Measurements from ENCODE around the gene SLC37A3. TPM values are rescaled to one million over a fixed set of nuclear protein-coding genes. Genes with fewer than 3 reads are reported as not detected.
A peak's percentile ranks its signal among the peaks of the same experiment; 100 is the strongest.

SLC37A3 gene
- total and polyA plus RNA-seq, 2 of the 13 experiments (the other 11 are each of a cell fraction or from before 2014, with no cell fraction given): 21.3 to 27.9 TPM

GRCh38 chr7:140310337-140311002, 87.9 kb downstream of the SLC37A3 start (continued):
- TF ChIP-seq ZNF407 (CRISPR knock-in tag; IDR thresholded peaks at IDR 0.05; ENCODE audit: not compliant biosample characterization) (no peak), ZBTB4 (CRISPR knock-in tag; IDR thresholded peaks at IDR 0.05; ENCODE audit: borderline replicate concordance) (no peak), MAZ (IDR thresholded peaks at IDR 0.05; ENCODE audit: borderline replicate concordance, low read depth, low read length) (no peak), MAZ (CRISPR knock-in tag; IDR thresholded peaks at IDR 0.05; ENCODE audit: low read depth) (no peak), NR0B2 (CRISPR knock-in tag; IDR thresholded peaks at IDR 0.05) (no peak), SKI (IDR thresholded peaks at IDR 0.05; ENCODE audit: partially characterized antibody) (no peak), HHEX (CRISPR knock-in tag; IDR thresholded peaks at IDR 0.05) (0 out of 2 replicates have a peak, but pooled peaks have one; percentile 10), HMG20A (CRISPR knock-in tag; IDR thresholded peaks at IDR 0.05; ENCODE audit: borderline replicate concordance) (peak; percentile 59; the same call in 1 of the 2 replicates), ZBTB42 (CRISPR knock-in tag; IDR thresholded peaks at IDR 0.05) (no peak), ZFP41 (CRISPR knock-in tag; IDR thresholded peaks at IDR 0.05; ENCODE audit: borderline replicate concordance) (no peak), POGZ (CRISPR knock-in tag; IDR thresholded peaks at IDR 0.05) (no peak), FOXP1 (IDR thresholded peaks at IDR 0.05) (no peak), FOXP1 (CRISPR knock-in tag; IDR thresholded peaks at IDR 0.05) (peak; percentile 67), SIN3B (IDR thresholded peaks at IDR 0.05; ENCODE audit: low read length) (no peak), ATF2 (CRISPR knock-in tag; IDR thresholded peaks at IDR 0.05) (no peak), RAD51 (IDR thresholded peaks at IDR 0.05; ENCODE audit: borderline replicate concordance) (no peak), ZNF629 (CRISPR knock-in tag; conservative IDR thresholded peaks at IDR 0.05) (0 out of 2 replicates have a peak, but pooled peaks have one; percentile 9)

All from HepG2 (cell line).